ENCODE results near the gene STRN3.
"Not testable (repeated sequence)": the region's sequence is repeated elsewhere in the genome, so short reads cannot be mapped to it uniquely, and the experiment has no call there.

The STRN3 gene

DNA sequence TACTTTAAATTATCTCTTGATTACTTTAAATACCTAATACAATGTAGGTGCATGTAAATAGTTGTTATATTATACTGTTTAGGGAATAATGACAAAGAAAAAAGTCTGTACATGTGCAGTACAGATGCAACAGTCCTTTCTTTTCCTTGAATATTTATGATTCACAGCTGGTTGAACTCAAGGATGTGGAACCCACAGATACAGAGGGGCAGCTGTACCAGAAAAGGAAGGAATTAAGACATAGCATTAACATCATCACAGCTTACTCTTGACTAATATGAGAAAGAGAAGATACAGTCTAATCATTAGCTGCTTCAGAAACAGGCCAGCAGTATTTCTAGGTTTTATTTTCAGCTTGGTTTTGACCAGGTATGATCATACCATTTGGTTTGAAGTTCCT is 35.4 kb downstream of the STRN3 start:
- no peaks in the 10 kb centered on the region for H3K9me3 Mint-ChIP-seq
- peaks cover 40% of the 10 kb centered on the region for H3K4me1 Mint-ChIP-seq
- peaks cover 2% of the 10 kb centered on the region for H3K36me3 Mint-ChIP-seq (ENCODE audit: insufficient read depth)

DNA sequence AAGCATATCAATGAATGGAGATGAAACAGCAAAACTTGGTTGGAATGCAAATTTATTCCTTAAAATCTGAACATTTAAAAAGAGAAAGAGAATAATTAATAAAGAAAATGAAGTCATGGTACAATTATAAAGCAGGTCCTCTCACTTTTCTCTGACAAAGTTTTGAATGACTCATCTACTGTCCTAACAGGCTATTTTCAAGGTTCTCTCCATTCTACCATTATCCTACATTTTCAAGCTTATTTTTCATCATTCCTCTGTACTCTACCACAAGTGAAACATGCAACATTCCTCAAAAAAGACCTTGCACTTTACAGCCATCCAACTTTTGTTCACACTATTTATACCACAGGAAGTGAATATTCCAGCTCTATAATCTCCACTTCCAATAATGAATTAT is 37.7 kb downstream of the STRN3 start:
- DNase-seq (ENCODE audit: low spot score in 2 of 2) (no peak), ATAC-seq (replicated peaks; ENCODE audit: extremely low read depth, poor library complexity, severe bottlenecking) (no peak)
- Mint-ChIP-seq H3K4me3 (no peak overlapping the region), H3K36me3 (ENCODE audit: insufficient read depth) (peaks cover 2% of the 10 kb centered on the region), H3K27ac (ENCODE audit: low read depth) (no peak overlapping the region), H3K27me3 (no peaks in the 10 kb centered on the region), H3K9me3 (no peaks in the 10 kb centered on the region), H3K4me1 (peaks cover 27% of the 10 kb centered on the region)

More for the DNA sequence above, 35.4 kb downstream of the STRN3 start:
- Mint-ChIP-seq H3K27me3 (no peaks in the 10 kb centered on the region), H3K27ac (ENCODE audit: low read depth) (peak overlapping the region; percentile 47), H3K4me3 (no peak overlapping the region)
- ATAC-seq (replicated peaks; ENCODE audit: extremely low read depth, poor library complexity, severe bottlenecking), result no peak
- no peak for DNase-seq (ENCODE audit: low spot score in 2 of 2)

DNA sequence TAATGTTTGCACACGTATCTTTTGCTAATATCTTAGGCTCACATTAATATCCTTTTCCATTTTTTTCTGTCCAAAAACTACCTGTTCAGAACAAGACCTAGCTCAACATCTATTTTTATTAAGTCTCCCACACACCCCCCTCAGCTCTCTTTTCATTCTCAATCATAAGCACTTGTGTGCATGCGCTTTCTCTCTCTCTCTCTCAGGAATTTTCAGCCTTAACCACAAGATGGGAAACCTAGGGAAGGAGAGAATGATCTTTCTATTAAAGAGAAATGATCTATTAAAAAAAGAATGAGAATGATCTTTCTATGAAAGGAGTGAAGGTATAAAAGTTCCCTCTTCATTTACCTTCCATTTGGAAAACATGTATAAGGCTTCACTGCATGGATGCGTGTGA is 40.4 kb downstream of the STRN3 start:
- no peak overlapping the region for H3K4me3 Mint-ChIP-seq
- H3K27ac Mint-ChIP-seq (ENCODE audit: low read depth), result no peak overlapping the region
- no peak for ATAC-seq (replicated peaks; ENCODE audit: extremely low read depth, poor library complexity, severe bottlenecking)
- peaks cover 20% of the 10 kb centered on the region for H3K4me1 Mint-ChIP-seq
- no peaks in the 10 kb centered on the region for H3K36me3 Mint-ChIP-seq (ENCODE audit: insufficient read depth)
- no peak for DNase-seq (ENCODE audit: low spot score in 2 of 2)
- no peaks in the 10 kb centered on the region for H3K9me3 Mint-ChIP-seq
- no peaks in the 10 kb centered on the region for H3K27me3 Mint-ChIP-seq

DNA sequence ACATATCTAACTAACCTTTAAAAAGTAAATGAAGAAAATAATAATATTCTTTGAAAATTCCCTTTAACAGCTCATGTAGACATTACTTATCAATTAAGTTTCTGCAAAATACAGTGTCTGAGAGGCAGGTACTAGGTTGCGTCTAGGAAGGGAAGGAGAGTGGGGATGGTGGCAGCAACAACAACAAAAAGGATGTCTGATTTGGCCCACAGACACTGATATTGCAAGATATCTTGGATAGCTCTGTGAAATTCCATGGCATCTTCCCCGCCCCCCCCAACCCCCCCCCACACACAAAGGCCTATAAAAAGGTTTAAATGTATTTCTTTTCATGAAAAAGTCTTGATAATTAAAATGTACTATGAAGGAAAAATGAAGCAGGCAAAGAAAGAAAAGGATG is 42.3 kb downstream of the STRN3 start:
- ATAC-seq (replicated peaks; ENCODE audit: extremely low read depth, poor library complexity, severe bottlenecking) (no peak), DNase-seq (ENCODE audit: low spot score in 2 of 2) (no peak)
- H3K27ac Mint-ChIP-seq (ENCODE audit: low read depth), result no peak overlapping the region
- no peak overlapping the region for H3K4me3 Mint-ChIP-seq
- H3K36me3 Mint-ChIP-seq (ENCODE audit: insufficient read depth), result peaks cover 2% of the 10 kb centered on the region
- no peaks in the 10 kb centered on the region for H3K27me3 Mint-ChIP-seq
- no peaks in the 10 kb centered on the region for H3K9me3 Mint-ChIP-seq
- peaks cover 8% of the 10 kb centered on the region for H3K4me1 Mint-ChIP-seq

DNA sequence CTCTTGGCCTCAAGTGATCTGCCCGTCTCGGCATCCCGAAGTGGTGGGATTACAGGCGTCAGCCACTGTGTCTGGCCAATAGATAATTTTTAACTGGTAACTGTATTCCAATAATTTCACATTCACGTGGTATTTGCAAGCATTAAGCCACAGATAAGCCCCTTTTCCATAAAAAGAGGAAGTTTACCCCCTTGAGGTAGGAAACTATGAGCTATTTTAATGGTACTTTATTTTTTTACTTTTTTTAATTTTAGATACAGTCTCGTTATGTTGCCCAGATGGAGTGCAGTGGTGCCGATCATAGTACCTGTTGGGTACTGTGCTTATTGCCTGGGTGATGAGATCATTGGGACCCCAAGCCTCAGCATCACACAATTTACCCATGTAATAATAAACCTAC is 43.6 kb downstream of the STRN3 start:
- H3K36me3 Mint-ChIP-seq (ENCODE audit: insufficient read depth), result peaks cover 2% of the 10 kb centered on the region
- H3K27me3 Mint-ChIP-seq, result no peaks in the 10 kb centered on the region
- no peak for DNase-seq (ENCODE audit: low spot score in 2 of 2)
- no peak overlapping the region for H3K4me3 Mint-ChIP-seq
- ATAC-seq (replicated peaks; ENCODE audit: extremely low read depth, poor library complexity, severe bottlenecking), result no peak
- peaks cover 7% of the 10 kb centered on the region for H3K4me1 Mint-ChIP-seq
- no peaks in the 10 kb centered on the region for H3K9me3 Mint-ChIP-seq
- no peak overlapping the region for H3K27ac Mint-ChIP-seq (ENCODE audit: low read depth)

DNA sequence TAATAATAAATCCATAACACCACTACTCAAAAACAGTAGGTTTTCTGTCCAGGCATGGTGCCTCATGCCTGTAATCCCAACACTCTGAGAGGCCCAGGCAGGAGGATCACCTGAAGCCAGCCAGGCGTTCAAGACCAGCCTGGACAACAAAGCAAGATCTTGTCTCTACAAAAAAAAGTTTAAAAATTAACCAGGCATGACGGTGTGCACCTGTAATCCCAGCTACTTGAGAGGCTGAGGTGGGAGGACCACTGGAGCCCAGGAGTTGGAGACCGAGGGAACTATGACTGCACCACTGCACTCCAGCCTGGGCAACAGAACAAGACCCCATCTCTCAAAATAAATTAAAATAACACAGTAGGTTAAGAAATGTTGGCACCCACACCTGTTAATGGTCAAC is 45.2 kb downstream of the STRN3 start:
- Mint-ChIP-seq H3K4me3 (no peak overlapping the region), H3K9me3 (no peaks in the 10 kb centered on the region), H3K27ac (ENCODE audit: low read depth) (no peak overlapping the region), H3K27me3 (no peaks in the 10 kb centered on the region), H3K36me3 (ENCODE audit: insufficient read depth) (peaks cover 5% of the 10 kb centered on the region), H3K4me1 (peaks cover 7% of the 10 kb centered on the region)
- ATAC-seq (replicated peaks; ENCODE audit: extremely low read depth, poor library complexity, severe bottlenecking) (no peak), DNase-seq (ENCODE audit: low spot score in 2 of 2) (no peak)

DNA sequence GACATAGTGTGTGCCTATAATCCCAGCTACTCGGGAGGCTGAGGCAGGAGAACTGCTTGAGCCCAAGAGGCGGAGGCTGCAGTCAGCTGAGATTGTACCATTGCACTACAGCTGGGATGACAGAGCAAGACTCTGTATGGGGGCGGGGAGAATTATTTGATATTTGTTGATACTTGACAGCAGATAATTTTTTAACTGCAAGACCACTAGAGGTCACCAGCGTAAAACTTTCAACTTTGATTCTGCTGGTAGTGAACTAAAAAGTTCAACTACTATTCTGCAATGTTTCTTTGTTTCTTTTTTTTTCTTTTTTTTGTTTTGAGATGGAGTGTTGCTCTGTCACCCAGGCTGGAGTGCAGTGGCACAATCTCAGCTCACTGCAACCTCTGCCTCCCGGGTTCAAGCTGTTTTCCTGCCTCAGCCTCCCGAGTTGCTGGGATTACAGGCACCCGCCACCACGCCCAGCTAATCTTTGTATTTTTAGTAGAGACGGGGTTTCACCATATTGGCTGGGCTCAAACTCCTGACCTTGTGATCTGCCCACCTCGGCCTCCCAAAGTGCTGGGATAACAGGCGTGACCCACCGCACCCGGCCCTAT is 46.0 kb downstream of the STRN3 start:
- peak; percentile 68 for ATAC-seq (replicated peaks; ENCODE audit: extremely low read depth, poor library complexity, severe bottlenecking)
- H3K4me1 Mint-ChIP-seq, result peaks cover 15% of the 10 kb centered on the region
- H3K27ac Mint-ChIP-seq (ENCODE audit: low read depth); H3K36me3 Mint-ChIP-seq (ENCODE audit: insufficient read depth); H3K27me3 Mint-ChIP-seq; H3K4me3 Mint-ChIP-seq; H3K9me3 Mint-ChIP-seq: not testable (repeated sequence)
- DNase-seq (ENCODE audit: low spot score in 2 of 2), result peak in 1 of 2 donors; percentile 26

DNA sequence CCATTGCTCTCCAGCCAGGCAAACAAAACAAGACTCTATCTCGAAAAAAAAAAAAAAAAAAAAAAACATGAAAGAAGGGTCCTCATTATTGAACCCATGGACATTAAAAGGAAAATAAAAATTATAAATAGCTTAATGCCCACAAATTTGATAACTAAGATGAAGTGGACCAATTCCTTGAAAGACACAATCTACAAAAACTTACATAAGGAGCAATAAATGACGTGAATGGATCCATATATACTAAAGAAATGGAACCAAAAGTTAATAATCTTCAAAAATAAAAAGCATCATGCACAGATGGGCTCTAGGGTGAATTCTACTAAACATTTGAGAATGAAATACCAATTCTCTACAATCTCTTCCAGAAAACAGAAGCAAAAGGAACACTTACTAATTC is 48.4 kb downstream of the STRN3 start:
- ATAC-seq (replicated peaks; ENCODE audit: extremely low read depth, poor library complexity, severe bottlenecking), result no peak
- DNase-seq (ENCODE audit: low spot score in 2 of 2), result no peak
- Mint-ChIP-seq H3K27me3 (no peaks in the 10 kb centered on the region), H3K4me3 (no peak overlapping the region), H3K4me1 (peaks cover 35% of the 10 kb centered on the region), H3K9me3 (no peaks in the 10 kb centered on the region), H3K27ac (ENCODE audit: low read depth) (peak overlapping the region; percentile 44), H3K36me3 (ENCODE audit: insufficient read depth) (peaks cover 5% of the 10 kb centered on the region)

DNA sequence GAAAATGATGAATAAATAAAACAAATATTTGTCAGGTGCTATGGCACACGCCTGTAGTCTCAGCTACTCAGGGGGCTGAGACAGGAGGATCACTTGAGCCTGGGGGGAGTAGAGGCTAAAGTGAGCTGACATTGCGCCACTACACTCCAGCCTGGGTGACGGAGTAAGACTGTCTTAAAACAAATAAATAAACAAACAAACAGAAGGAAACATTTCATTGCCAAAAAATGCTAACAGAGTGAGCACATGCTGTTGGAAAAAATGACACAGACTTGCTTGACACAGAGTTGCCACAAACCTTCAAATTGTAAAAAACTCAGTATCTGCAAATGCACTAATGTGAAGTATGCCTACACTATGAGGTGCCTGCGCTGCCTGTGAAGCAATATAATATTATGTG is 51.6 kb downstream of the STRN3 start:
- H3K36me3 Mint-ChIP-seq (ENCODE audit: insufficient read depth), result peaks cover 3% of the 10 kb centered on the region
- H3K4me3 Mint-ChIP-seq, result no peak overlapping the region
- H3K27ac Mint-ChIP-seq (ENCODE audit: low read depth), result no peak overlapping the region
- peaks cover 58% of the 10 kb centered on the region for H3K4me1 Mint-ChIP-seq
- no peaks in the 10 kb centered on the region for H3K9me3 Mint-ChIP-seq
- no peak for ATAC-seq (replicated peaks; ENCODE audit: extremely low read depth, poor library complexity, severe bottlenecking)
- no peak for DNase-seq (ENCODE audit: low spot score in 2 of 2)
- H3K27me3 Mint-ChIP-seq, result no peaks in the 10 kb centered on the region

DNA sequence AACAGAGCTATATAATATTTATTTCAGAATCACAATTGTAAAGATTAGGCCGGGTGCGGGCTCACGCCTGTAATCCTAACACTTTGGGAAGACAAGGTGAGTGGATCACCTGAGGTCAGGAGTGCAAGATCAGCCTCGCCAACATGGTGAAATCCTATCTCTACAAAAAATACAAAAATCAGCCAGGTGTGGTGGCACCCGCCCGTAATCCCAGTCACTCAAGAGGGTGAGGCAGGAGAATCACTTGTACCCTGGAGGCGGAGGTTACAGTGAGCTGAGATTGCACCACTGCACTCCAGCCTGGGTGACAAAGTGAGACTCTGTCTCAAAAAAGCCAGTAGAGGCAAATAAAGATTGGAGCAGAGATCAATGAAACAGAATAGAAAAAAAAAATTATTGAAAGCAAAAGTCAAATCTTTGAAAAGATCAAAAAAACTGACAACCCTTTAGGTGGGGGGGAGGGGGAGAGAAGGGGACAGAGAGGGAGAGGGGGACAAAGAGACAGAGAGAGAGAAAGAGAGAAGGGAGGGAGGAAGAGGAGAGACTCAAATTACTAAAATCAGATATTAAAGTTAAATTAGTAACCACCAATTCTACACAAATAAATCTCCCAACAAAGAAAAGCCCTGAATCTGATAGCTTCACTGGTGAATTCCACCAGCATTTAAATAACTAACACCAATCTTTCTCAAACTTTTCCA is 53.1 kb downstream of the STRN3 start:
- Mint-ChIP-seq H3K9me3 (no peaks in the 10 kb centered on the region), H3K27me3 (no peaks in the 10 kb centered on the region), H3K36me3 (ENCODE audit: insufficient read depth) (peaks cover 3% of the 10 kb centered on the region), H3K4me1 (peaks cover 61% of the 10 kb centered on the region), H3K27ac (ENCODE audit: low read depth) (peak overlapping the region; percentile 52), H3K4me3 (no peak overlapping the region)
- no peak for ATAC-seq (replicated peaks; ENCODE audit: extremely low read depth, poor library complexity, severe bottlenecking)
- no peak for DNase-seq (ENCODE audit: low spot score in 2 of 2)

DNA sequence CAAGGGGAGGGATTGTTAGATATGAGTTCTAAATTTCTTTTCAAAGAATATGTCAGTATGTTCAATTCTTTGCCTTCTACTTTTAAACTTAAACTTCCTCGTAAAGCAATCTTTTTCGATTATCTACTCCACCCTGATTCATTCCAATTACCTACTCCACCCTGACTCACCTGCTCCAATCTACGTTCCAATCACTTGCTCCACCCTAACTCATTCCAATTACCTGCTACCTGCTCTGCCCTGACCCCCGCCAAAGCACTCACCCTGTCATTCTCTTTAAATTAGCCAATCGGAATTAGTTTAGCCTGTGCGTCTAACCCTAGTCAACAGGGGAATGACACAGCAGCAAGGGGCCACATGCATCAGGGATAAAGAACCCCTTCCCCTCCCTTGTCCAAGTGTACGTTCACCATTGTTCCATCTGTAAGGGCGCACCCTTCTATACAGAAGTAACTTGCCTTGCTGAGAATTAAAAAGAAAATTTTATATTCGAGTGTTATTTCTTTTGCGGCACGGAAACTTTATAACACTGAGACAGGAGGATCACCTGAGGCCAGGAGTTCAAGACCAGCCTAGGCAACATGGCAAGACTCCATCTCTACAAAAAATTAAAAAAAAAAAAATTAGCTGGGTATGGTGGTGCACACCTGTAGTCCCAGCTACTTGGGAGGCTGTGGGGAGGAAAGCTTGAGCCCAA is 54.0 kb downstream of the STRN3 start:
- not testable (repeated sequence) for ATAC-seq (replicated peaks; ENCODE audit: extremely low read depth, poor library complexity, severe bottlenecking); H3K36me3 Mint-ChIP-seq (ENCODE audit: insufficient read depth); H3K27me3 Mint-ChIP-seq; H3K9me3 Mint-ChIP-seq; DNase-seq (ENCODE audit: low spot score in 2 of 2); H3K4me3 Mint-ChIP-seq
- peak overlapping the region; percentile 17 for H3K27ac Mint-ChIP-seq (ENCODE audit: low read depth)
- H3K4me1 Mint-ChIP-seq, result peaks cover 61% of the 10 kb centered on the region

DNA sequence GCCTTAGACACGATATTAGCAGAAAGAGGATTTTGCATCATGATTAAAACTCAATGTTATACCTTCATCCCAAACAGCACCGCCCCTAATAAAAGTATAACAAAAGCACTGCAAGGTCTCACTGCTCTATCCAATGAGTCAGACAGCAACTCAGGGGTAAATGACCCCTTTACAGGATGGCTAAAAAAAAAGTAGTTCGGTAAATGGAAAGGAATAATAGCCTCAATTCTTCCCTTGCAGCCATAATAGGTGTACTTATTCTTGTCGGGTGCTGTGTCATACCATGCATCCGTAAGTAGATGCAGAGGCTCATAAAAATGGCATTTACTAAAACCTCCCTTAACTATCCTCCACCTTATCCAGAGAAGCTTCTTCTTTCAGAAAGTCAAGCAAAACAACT is 54.6 kb downstream of the STRN3 start:
- Mint-ChIP-seq H3K9me3 (no peaks in the 10 kb centered on the region), H3K27me3 (no peaks in the 10 kb centered on the region), H3K4me1 (peaks cover 60% of the 10 kb centered on the region), H3K27ac (ENCODE audit: low read depth) (peak overlapping the region; percentile 17), H3K36me3 (ENCODE audit: insufficient read depth) (no peaks in the 10 kb centered on the region), H3K4me3 (no peak overlapping the region)
- no peak for DNase-seq (ENCODE audit: low spot score in 2 of 2)
- ATAC-seq (replicated peaks; ENCODE audit: extremely low read depth, poor library complexity, severe bottlenecking), result no peak

DNA sequence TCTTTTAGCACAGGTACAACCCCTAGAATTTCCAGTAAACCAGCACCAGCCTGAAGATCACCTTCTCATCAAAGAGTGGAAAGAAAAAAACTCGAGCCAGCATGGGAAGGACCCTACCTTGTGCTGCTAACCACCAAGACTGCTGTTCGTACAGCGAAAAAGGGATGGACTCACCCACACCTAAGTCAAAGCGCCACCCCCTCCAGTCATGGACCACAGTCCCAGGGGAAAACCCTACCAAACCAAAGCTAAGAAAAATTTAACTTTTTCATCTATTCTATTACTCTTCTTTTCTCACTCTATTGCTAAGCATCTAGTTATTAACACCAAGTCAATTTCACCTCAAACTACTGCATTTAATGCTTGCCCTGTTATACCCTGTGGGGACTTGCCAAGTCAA is 56.4 kb downstream of the STRN3 start:
- DNase-seq (ENCODE audit: low spot score in 2 of 2); H3K36me3 Mint-ChIP-seq (ENCODE audit: insufficient read depth); H3K9me3 Mint-ChIP-seq; H3K27me3 Mint-ChIP-seq; H3K27ac Mint-ChIP-seq (ENCODE audit: low read depth); ATAC-seq (replicated peaks; ENCODE audit: extremely low read depth, poor library complexity, severe bottlenecking); H3K4me3 Mint-ChIP-seq: not testable (repeated sequence)
- H3K4me1 Mint-ChIP-seq, result peaks cover 52% of the 10 kb centered on the region
